A549 (cell line): ENCODE results near the gene MVK. TPM values are rescaled to one million over a fixed set of nuclear protein-coding genes. Genes with fewer than 3 reads are reported as not detected.

Experiments used
- ATAC-seq, 2 experiments: fragments of 200-7000 bp in 1 of 2; fragments of >200 bp in 1 of 2; cut with Nextera tagmentation in 1 of 2; cut with Tn5 transposase in 1 of 2; 3 replicates each; pipeline versions ENCODE4 v1.8.0 to v1.9.1; 2018 to 2020; ENCODE audit warnings: mild to moderate bottlenecking in 1 of 2, moderate library complexity in 1 of 2
- CTCF ChIA-PET: fragments of 300-600 bp; sonication (Branson Sonifier 250); formaldehyde crosslinking; extraction: SDS; loops from one replicate; lab custom pipeline; 2021; ENCODE audit warnings: antibody characterized with exemption, inconsistent platforms; lab: Yijun Ruan, JAX
- POLR2A ChIA-PET: fragments of 350-600 bp; formaldehyde crosslinking; extraction: SDS; loops from one replicate; lab custom pipeline; 2021; ENCODE audit warnings: antibody characterized with exemption, inconsistent platforms; lab: Yijun Ruan, JAX
- DNase-seq, 2 experiments: peaks; one replicate each; pipeline versions ENCODE4 v3.0.0 to v3.0.0-alpha.2; 2011 to 2016; ENCODE audit warnings: low read depth in 1 of 2, low spot score in 1 of 2
- FAIRE-seq: peaks from 2 replicates; lab custom pipeline; 2011; peaks lifted over from hg19 to GRCh38; lab: Jason Lieb, UNC
- H3K27ac ChIP-seq, 2 experiments: fragments of >200 bp; sonication (Bioruptor Twin); formaldehyde crosslinking; 3 replicates each; pipeline ENCODE4 v1.5.1; 2016 to 2017
- H3K4me1 ChIP-seq: fragments of >200 bp; sonication (Bioruptor Twin); formaldehyde crosslinking; 3 replicates; pipeline ENCODE4 v1.6.1; 2016
- H3K4me2 ChIP-seq: fragments of >200 bp; sonication (Bioruptor Twin); formaldehyde crosslinking; 3 replicates; pipeline ENCODE4 v1.6.1; 2016
- H3K4me3 ChIP-seq: fragments of >200 bp; sonication (Bioruptor Twin); formaldehyde crosslinking; 3 replicates; pipeline ENCODE4 v1.5.1; 2016
- H3K9me3 ChIP-seq: fragments of >200 bp; sonication (Bioruptor Twin); formaldehyde crosslinking; 3 replicates; pipeline ENCODE4 v1.6.1; 2016
- ATOH8 ChIP-seq: fragments of 250-450 bp; sonication (Bioruptor Pico); IDR thresholded peaks from 2 replicates; pipeline ENCODE4 v1.5.0; 2020; ENCODE audit warnings: low read depth, mild to moderate bottlenecking, moderate library complexity
- BHLHE40 ChIP-seq: IDR thresholded peaks from 2 replicates; pipeline ENCODE4 v1.6.1; 2012; ENCODE audit warnings: low read depth, low read length, inconsistent platforms
- CBX2 ChIP-seq: fragments of 200-600 bp; sonication (generic); IDR thresholded peaks from 2 replicates; pipeline ENCODE4 v1.6.1; 2016; ENCODE audit warnings: low read depth, mild to moderate bottlenecking, borderline replicate concordance
- CEBPB ChIP-seq, 2 experiments: fragments of >200 bp in 1 of 2; sonication (Bioruptor Twin) in 1 of 2; formaldehyde crosslinking in 1 of 2; IDR thresholded peaks; 2 replicates each; pipeline ENCODE4 v1.6.1; 2012 to 2016
- CHD2 ChIP-seq: fragments of 150-350 bp; IDR thresholded peaks from 2 replicates; pipeline ENCODE4 v1.6.1; 2014; ENCODE audit warnings: low read length; ENCODE audit not compliant: partially characterized antibody
- CHD4 ChIP-seq: fragments of 200-600 bp; sonication (generic); IDR thresholded peaks from 2 replicates; pipeline ENCODE4 v1.6.1; 2016; ENCODE audit warnings: antibody characterized with exemption, mild to moderate bottlenecking, borderline replicate concordance
- E2F6 ChIP-seq: IDR thresholded peaks from 2 replicates; pipeline ENCODE4 v1.6.1; 2012; ENCODE audit warnings: low read depth, borderline replicate concordance
- EP300 ChIP-seq, 2 experiments: fragments of >200 bp; sonication (Bioruptor Twin); formaldehyde crosslinking; IDR thresholded peaks; 2 replicates in 1 of 2; 3 replicates in 1 of 2; pipeline ENCODE4 v1.6.1; 2016 to 2017
- GATA3 ChIP-seq: IDR thresholded peaks from 2 replicates; pipeline ENCODE4 v1.6.1; 2012; ENCODE audit warnings: borderline replicate concordance
- HES2 ChIP-seq: fragments of >200 bp; sonication (Bioruptor Twin); formaldehyde crosslinking; IDR thresholded peaks from 2 replicates; pipeline ENCODE4 v1.6.1; 2016
- HOXA7 ChIP-seq: fragments of 250-450 bp; sonication (Bioruptor Pico); IDR thresholded peaks from 2 replicates; pipeline ENCODE4 v1.5.0; 2020; ENCODE audit warnings: mild to moderate bottlenecking, moderate library complexity
- HOXB13 ChIP-seq: fragments of 250-450 bp; sonication (Bioruptor Pico); IDR thresholded peaks from 2 replicates; pipeline ENCODE4 v1.5.0; 2020; ENCODE audit warnings: low read depth, mild to moderate bottlenecking, moderate library complexity
- HOXB5 ChIP-seq: fragments of 250-450 bp; sonication (Bioruptor Pico); IDR thresholded peaks from 2 replicates; pipeline ENCODE4 v1.5.0; 2020; ENCODE audit warnings: mild to moderate bottlenecking, moderate library complexity
- JUN ChIP-seq, 2 experiments: fragments of >200 bp; sonication (Bioruptor Twin); formaldehyde crosslinking; IDR thresholded peaks; 2 replicates in 1 of 2; 3 replicates in 1 of 2; pipeline ENCODE4 v1.6.1; 2016 to 2017
- JUNB ChIP-seq: fragments of >200 bp; sonication (Bioruptor Twin); formaldehyde crosslinking; IDR thresholded peaks from 2 replicates; pipeline ENCODE4 v1.6.1; 2016
- KDM1A ChIP-seq: fragments of 200-600 bp; sonication (generic); IDR thresholded peaks from 2 replicates; pipeline ENCODE4 v1.6.1; 2016; ENCODE audit warnings: low read depth, mild to moderate bottlenecking
- MAX ChIP-seq: IDR thresholded peaks from 2 replicates; pipeline ENCODE4 v1.6.1; 2012
- NFE2L2 ChIP-seq: fragments of 150-350 bp; conservative IDR thresholded peaks from 2 replicates; pipeline ENCODE4 v1.6.1; 2014; ENCODE audit warnings: low read length
- NR3C1 ChIP-seq: fragments of >200 bp; sonication (Bioruptor Twin); formaldehyde crosslinking; IDR thresholded peaks from 3 replicates; pipeline ENCODE4 v1.6.1; 2017
- RCOR1 ChIP-seq: fragments of 150-350 bp; IDR thresholded peaks from 2 replicates; pipeline ENCODE4 v1.6.1; 2014; ENCODE audit warnings: antibody characterized with exemption, low read length, low read depth
- RFX5 ChIP-seq: fragments of 450-650 bp; IDR thresholded peaks from 2 replicates; pipeline ENCODE4 v1.7.1; 2014; ENCODE audit warnings: antibody characterized with exemption, mild to moderate bottlenecking, moderate library complexity
- RNF2 ChIP-seq: fragments of 200-600 bp; sonication (generic); IDR thresholded peaks from 2 replicates; pipeline ENCODE4 v1.6.1; 2016; ENCODE audit warnings: low read depth, mild to moderate bottlenecking, antibody characterized with exemption, moderate library complexity, borderline replicate concordance
- SMC3 ChIP-seq: fragments of >200 bp; sonication (Bioruptor Twin); formaldehyde crosslinking; IDR thresholded peaks from 3 replicates; pipeline ENCODE4 v1.6.1; 2018; ENCODE audit warnings: inconsistent platforms
- SREBF2 ChIP-seq: fragments of 450-650 bp; IDR thresholded peaks from 2 replicates; pipeline ENCODE4 v1.6.1; 2014; ENCODE audit warnings: mild to moderate bottlenecking, moderate library complexity
- USF2 ChIP-seq: fragments of 450-650 bp; IDR thresholded peaks from 2 replicates; pipeline ENCODE4 v1.6.1; 2014; ENCODE audit warnings: antibody characterized with exemption
- ZNF302 ChIP-seq: fragments of 250-450 bp; sonication (Bioruptor Pico); IDR thresholded peaks from 2 replicates; pipeline ENCODE4 v1.9.0; 2021; ENCODE audit warnings: inconsistent platforms, mild to moderate bottlenecking, moderate library complexity
- WGBS: methylation state at CpG from one replicate; pipeline ENCODE4 v1.1.6; 2017; ENCODE audit errors: missing lambda C conversion rate; 5-methylcytosine and 5-hydroxymethylcytosine counted together
- polyA plus RNA-seq, 4 experiments: library from polyadenylated mRNA; depleted of rRNA in 3 of 4; stranded (reverse); fragments of >200 nt; fragmentation: RNase III in 1 of 4; extraction: RNeasy Plus Mini Kit Qiagen cat#74134 plus additional on column Dnase treatment in 1 of 4; gene quantifications; 2 replicates in 3 of 4; 3 replicates in 1 of 4; pipeline ENCODE4 v1.2.3, GENCODE V29; 2011 to 2017

The MVK gene
- polyA plus RNA-seq, 2 of the 4 experiments (the other 2 are of a cell fraction), result 5.9 to 14.8 TPM

GRCh38 chr12:109594556-109595317, 21.1 kb downstream of the MVK start (continued):
- TF ChIP-seq HOXB5 (CRISPR knock-in tag), result no peak
- no peak for TF ChIP-seq GATA3

- FAIRE-seq (no peak), ATAC-seq (no peak), DNase-seq (no peak)
- TF ChIP-seq HOXB13, result no peak
- no peak for TF ChIP-seq HES2
- TF ChIP-seq RCOR1, result no peak
- TF ChIP-seq RNF2, result no peak
- no peak for TF ChIP-seq NR3C1
- Histone ChIP-seq H3K9me3 (no peaks in the 10 kb centered on the region), H3K4me1 (peaks cover 4% of the 10 kb centered on the region), H3K27ac (no peak overlapping the region), H3K4me2 (no peak overlapping the region), H3K4me3 (no peak overlapping the region)
- 84% methylated on average over 10 of the region's 10 CpGs for WGBS
- POLR2A ChIA-PET, result no interaction called here
- CTCF ChIA-PET, result interaction anchor here (2.2 to 10.4 kb wide), 5 partner anchors 10 to 210 kb away, joined by 9 to 162 read pairs (median 55); no protein-coding TSS in a partner anchor
Measured at GRCh38 chr12:109595321-109595902, 21.8 kb downstream of the MVK start.

GRCh38 chr12:109596418-109597244, 23.0 kb downstream of the MVK start:
- CTCF ChIA-PET, result interaction anchor here (0.9 to 10.4 kb wide), 58 partner anchors 11 to 314 kb away, joined by 3 to 162 read pairs (median 6); partner anchors contain the start of genes FAM222A, MMAB and MVK
- FAIRE-seq, result no peak
- DNase-seq, result no peak
- H3K4me1 ChIP-seq, result peaks cover 4% of the 10 kb centered on the region
- no peak overlapping the region for H3K4me3 ChIP-seq
- no peak for ATAC-seq
- no peaks in the 10 kb centered on the region for H3K9me3 ChIP-seq
- H3K27ac ChIP-seq, result no peak overlapping the region
- POLR2A ChIA-PET, result interaction anchor here (1.0 to 1.6 kb wide), 2 partner anchors 118 to 178 kb away, joined by 4 to 7 read pairs; no protein-coding TSS in a partner anchor
- no peak for TF ChIP-seq HOXA7 (CRISPR knock-in tag)
- TF ChIP-seq E2F6, result no peak
- TF ChIP-seq HOXB5 (CRISPR knock-in tag), result no peak
- no peak for TF ChIP-seq SMC3
- TF ChIP-seq RFX5, result no peak
- TF ChIP-seq EP300 (IDR thresholded peaks at IDR 0.05), result no peak
- TF ChIP-seq ZNF302 (CRISPR knock-in tag), result no peak
- no peak for TF ChIP-seq CEBPB (IDR thresholded peaks at IDR 0.05)
- TF ChIP-seq CHD2, result no peak
- no peak for TF ChIP-seq SREBF2
- TF ChIP-seq CHD4, result no peak
- WGBS, result 87% methylated on average over 18 of the region's 24 CpGs
- no peak overlapping the region for H3K4me2 ChIP-seq

GRCh38 chr12:109597414-109597794, 23.8 kb downstream of the MVK start:
- 32% methylated on average over 9 of the region's 11 CpGs for WGBS
- ChIA-PET POLR2A (interaction anchor here (1.0 to 1.6 kb wide), 2 partner anchors 117 to 178 kb away, joined by 4 to 7 read pairs; no protein-coding TSS in a partner anchor), CTCF (interaction anchor here (0.7 to 10.4 kb wide), 74 partner anchors 11 to 313 kb away, joined by 3 to 162 read pairs (median 5); partner anchors contain the start of genes FAM222A, MMAB and MVK)
- H3K27ac ChIP-seq, result no peak overlapping the region
- FAIRE-seq, result no peak
- DNase-seq, result no peak
- H3K4me2 ChIP-seq, result peak overlapping the region; percentile 47
- TF ChIP-seq NFE2L2, result no peak
- TF ChIP-seq RNF2, result no peak
- no peak for TF ChIP-seq EP300 (IDR thresholded peaks at IDR 0.05)
- TF ChIP-seq USF2, result no peak
- TF ChIP-seq CBX2, result no peak
- no peak for TF ChIP-seq KDM1A
- TF ChIP-seq JUNB, result no peak
- no peak for TF ChIP-seq HOXB13
- no peak for TF ChIP-seq JUN (IDR thresholded peaks at IDR 0.05)
- no peak for TF ChIP-seq BHLHE40
- TF ChIP-seq ATOH8 (CRISPR knock-in tag), result no peak
- TF ChIP-seq SMC3, result no peak
- no peak for TF ChIP-seq MAX
- H3K4me1 ChIP-seq, result peaks cover 4% of the 10 kb centered on the region
- H3K4me3 ChIP-seq, result no peak overlapping the region
- peak in 1 of 2 experiments; percentile 14; a peak in 2 of 6 replicates for ATAC-seq
- H3K9me3 ChIP-seq, result no peaks in the 10 kb centered on the region
